Subcutaneous adipose tissue (tissue), 4 donors: ENCODE measurements around the gene MEOX2. TPM values are rescaled to one million over a fixed set of nuclear protein-coding genes. Genes with fewer than 3 reads are reported as not detected.

ENCODE experiments used
- CTCF ChIP-seq: fragments of 450-650 bp; IDR thresholded peaks from one replicate; pipeline ENCODE4 v1.5.1; 2016; ENCODE audit warnings: low read depth, mild to moderate bottlenecking, control low read depth, antibody characterized with exemption, moderate library complexity
- total RNA-seq, 4 donors: library from RNA; depleted of rRNA; stranded (reverse); fragments of >200 nt; gene quantifications; one replicate each; pipeline ENCODE4 v1.1.0, GENCODE V29; 2016

The MEOX2 gene
- total RNA-seq, 4 donors from 2014 or later, result 10.7 to 38.6 (median 23.1) TPM

GRCh38 chr7:15584575-15584974 lies 101.9 kb downstream of the MEOX2 start:
- TF ChIP-seq CTCF, result no peak

GRCh38 chr7:15582773-15583172 lies 103.7 kb downstream of the MEOX2 start:
- TF ChIP-seq CTCF, result no peak

- no peak for TF ChIP-seq CTCF
Observed at GRCh38 chr7:15581352-15581951, 105.0 kb downstream of the MEOX2 start.

- TF ChIP-seq CTCF, result no peak
Observed at GRCh38 chr7:15580604-15581351, 105.7 kb downstream of the MEOX2 start.

GRCh38 chr7:15577600-15577999 lies 108.9 kb downstream of the MEOX2 start:
- TF ChIP-seq CTCF, result no peak

GRCh38 chr7:15571301-15571878 lies 115.1 kb downstream of the MEOX2 start:
- TF ChIP-seq CTCF, result no peak

GRCh38 chr7:15567652-15568051 lies 118.8 kb downstream of the MEOX2 start:
- TF ChIP-seq CTCF, result no peak
